ENCODE results near the gene MYO18B. TPM values are rescaled to one million over a fixed set of nuclear protein-coding genes. Genes with fewer than 3 reads are reported as not detected.

MYO18B gene
- total and polyA plus RNA-seq, 2 donors (not counting 1 experiment from before 2014, with no cell fraction given) = 0.15 TPM; not detected in 1

GRCh38 chr22:25779426-25779825 is 37.4 kb downstream of the MYO18B start:
- Histone ChIP-seq H3K27ac (ENCODE audit: low read length in 2 of 2) (no peak overlapping the region), H4K20me1 (ENCODE audit: control insufficient read depth, insufficient read depth, low read length, poor library complexity, severe bottlenecking) (no peaks in the 10 kb centered on the region), H3K4me1 (ENCODE audit: control insufficient read depth in 2 of 2, insufficient read depth in 2 of 2, low read length in 2 of 2) (no peaks in the 10 kb centered on the region), H3K36me3 (replicated peaks in 1 of 2; ENCODE audit: control extremely low read depth in 1 of 2, control insufficient read depth in 1 of 2, extremely low read depth in 1 of 2, insufficient read depth in 2 of 2, low read length in 1 of 2) (no peaks in the 10 kb centered on the region), H3K4me3 (ENCODE audit: control extremely low read depth in 1 of 5, extremely low read depth in 1 of 5, insufficient read depth in 1 of 5, low read depth in 2 of 5, low read length in 4 of 5) (no peak overlapping the region), H3K9ac (ENCODE audit: low read length) (no peak overlapping the region), H3K4me2 (replicated peaks; ENCODE audit: low read depth, low read length, poor library complexity, severe bottlenecking) (no peak overlapping the region), H3K27me3 (replicated peaks in 1 of 4; ENCODE audit: control extremely low read depth in 1 of 4, control insufficient read depth in 3 of 4, insufficient read depth in 4 of 4, low read length in 3 of 4) (no peaks in the 10 kb centered on the region), H3K79me2 (ENCODE audit: control insufficient read depth, insufficient read depth, low read length) (no peaks in the 10 kb centered on the region), H2AFZ (ENCODE audit: insufficient read depth, low read depth, low read length, poor library complexity, severe bottlenecking) (no peak overlapping the region), H3K9me3 (ENCODE audit: control extremely low read depth in 1 of 3, control insufficient read depth in 2 of 3, insufficient read depth in 1 of 3, low read length in 2 of 3) (no peaks in the 10 kb centered on the region)
- ATAC-seq (ENCODE audit: low read depth) = no peak
- H3K27me3 Mint-ChIP-seq = peaks cover 13% of the 10 kb centered on the region
- intact Hi-C loops (cut with micrococcal nuclease) = loop anchor here (10.0 kb wide), 1 partner anchor 585 kb away; no protein-coding TSS in a partner anchor
- ChIA-PET CTCF (interaction anchor here (3.7 kb wide), 2 partner anchors 235 to 317 kb away, joined by 13 to 14 read pairs; no protein-coding TSS in a partner anchor), POLR2A (no interaction called here)
- WGBS (ENCODE audit: insufficient coverage) = 100% methylated on average over 1 of the region's 2 CpGs
- H3K9me3 Mint-ChIP-seq (ENCODE audit: insufficient read depth) = no peaks in the 10 kb centered on the region
- no peak for TF ChIP-seq CTCF (IDR thresholded peaks at IDR 0.05)
- TF ChIP-seq EZH2 (IDR thresholded peaks at IDR 0.05; ENCODE audit: borderline replicate concordance, insufficient read depth, low read depth, low read length, poor library complexity, severe bottlenecking) = no peak
- H3K27ac Mint-ChIP-seq = no peak overlapping the region
- no peak for DNase-seq
- H3K4me3 Mint-ChIP-seq = no peak overlapping the region
- no peaks in the 10 kb centered on the region for H3K4me1 Mint-ChIP-seq

- Histone ChIP-seq H3K36me3 (replicated peaks in 1 of 2; ENCODE audit: control extremely low read depth in 1 of 2, control insufficient read depth in 1 of 2, extremely low read depth in 1 of 2, insufficient read depth in 2 of 2, low read length in 1 of 2) (no peaks in the 10 kb centered on the region), H3K9me3 (ENCODE audit: control extremely low read depth in 1 of 3, control insufficient read depth in 2 of 3, insufficient read depth in 1 of 3, low read length in 2 of 3) (no peaks in the 10 kb centered on the region), H3K9ac (ENCODE audit: low read length) (no peak overlapping the region), H3K4me2 (replicated peaks; ENCODE audit: low read depth, low read length, poor library complexity, severe bottlenecking) (no peak overlapping the region), H3K4me3 (ENCODE audit: control extremely low read depth in 1 of 5, extremely low read depth in 1 of 5, insufficient read depth in 1 of 5, low read depth in 2 of 5, low read length in 4 of 5) (no peak overlapping the region), H2AFZ (ENCODE audit: insufficient read depth, low read depth, low read length, poor library complexity, severe bottlenecking) (no peak overlapping the region), H3K79me2 (ENCODE audit: control insufficient read depth, insufficient read depth, low read length) (no peaks in the 10 kb centered on the region), H3K27me3 (replicated peaks in 1 of 4; ENCODE audit: control extremely low read depth in 1 of 4, control insufficient read depth in 3 of 4, insufficient read depth in 4 of 4, low read length in 3 of 4) (no peaks in the 10 kb centered on the region), H3K27ac (ENCODE audit: low read length in 2 of 2) (no peak overlapping the region), H3K4me1 (ENCODE audit: control insufficient read depth in 2 of 2, insufficient read depth in 2 of 2, low read length in 2 of 2) (no peaks in the 10 kb centered on the region), H4K20me1 (ENCODE audit: control insufficient read depth, insufficient read depth, low read length, poor library complexity, severe bottlenecking) (no peaks in the 10 kb centered on the region)
- H3K4me1 Mint-ChIP-seq = no peaks in the 10 kb centered on the region
- H3K9me3 Mint-ChIP-seq (ENCODE audit: insufficient read depth) = no peaks in the 10 kb centered on the region
- H3K27me3 Mint-ChIP-seq = peaks cover 13% of the 10 kb centered on the region
- no peak overlapping the region for H3K27ac Mint-ChIP-seq
- CTCF ChIA-PET = interaction anchor here (0.6 kb wide), 1 partner anchor 140 kb away, joined by 4 read pairs; no protein-coding TSS in a partner anchor
- no peak for DNase-seq
- WGBS (ENCODE audit: insufficient coverage) = 82% methylated on average over 13 of the region's 13 CpGs
- no peak for ATAC-seq (ENCODE audit: low read depth)
- no peak overlapping the region for H3K4me3 Mint-ChIP-seq
- POLR2A ChIA-PET = no interaction called here
- TF ChIP-seq CTCF (IDR thresholded peaks at IDR 0.05) (no peak), EZH2 (IDR thresholded peaks at IDR 0.05; ENCODE audit: borderline replicate concordance, insufficient read depth, low read depth, low read length, poor library complexity, severe bottlenecking) (no peak)
- intact Hi-C loops (cut with micrococcal nuclease) = loop anchor here (10.0 kb wide), 1 partner anchor 585 kb away; no protein-coding TSS in a partner anchor
Measured at GRCh38 chr22:25779890-25780289, 37.9 kb downstream of the MYO18B start.
